HG03575 (cell line): ENCODE results near the gene METTL24.
A peak's percentile ranks its signal among the peaks of the same experiment; 100 is the strongest.

Experiments used
- ATAC-seq: cut with Tn5 transposase; IDR thresholded peaks from one replicate; pipeline ENCODE4 v1.9.1; 2021; ENCODE audit not compliant: unreplicated experiment, insufficient number of reproducible peaks, low FRiP score; ENCODE audit errors: extremely low read depth

METTL24 gene

GRCh38 chr6:110233770-110234374 lies 124.3 kb downstream of the METTL24 start:
- ATAC-seq: peak; percentile 87

GRCh38 chr6:110232450-110232849 lies 125.7 kb downstream of the METTL24 start:
- no peak for ATAC-seq

- no peak for ATAC-seq
These were observed 131.9 kb downstream of the METTL24 start for GRCh38 chr6:110226261-110226660.

- no peak for ATAC-seq
These were observed 136.4 kb downstream of the METTL24 start for GRCh38 chr6:110221738-110222137.

DNA sequence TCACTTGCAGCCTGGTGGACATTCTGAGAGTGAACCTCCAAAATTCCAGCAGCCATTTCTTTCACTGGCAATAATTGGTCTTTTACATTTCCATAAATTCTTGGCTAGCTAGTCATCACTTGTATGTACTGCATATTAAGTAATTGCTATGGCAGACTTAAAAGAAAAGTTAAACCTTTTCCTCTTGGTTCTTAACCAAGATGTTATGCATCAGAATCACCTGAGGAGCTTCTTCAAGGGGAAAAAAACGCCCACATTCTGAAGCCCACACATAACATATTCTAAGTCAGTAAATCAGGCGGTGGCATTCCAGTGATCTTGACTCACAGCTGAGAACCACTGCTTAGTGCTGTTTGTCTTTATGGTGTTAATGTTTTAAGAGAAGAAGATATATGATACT lies 140.9 kb downstream of the METTL24 start:
- ATAC-seq: no peak

DNA sequence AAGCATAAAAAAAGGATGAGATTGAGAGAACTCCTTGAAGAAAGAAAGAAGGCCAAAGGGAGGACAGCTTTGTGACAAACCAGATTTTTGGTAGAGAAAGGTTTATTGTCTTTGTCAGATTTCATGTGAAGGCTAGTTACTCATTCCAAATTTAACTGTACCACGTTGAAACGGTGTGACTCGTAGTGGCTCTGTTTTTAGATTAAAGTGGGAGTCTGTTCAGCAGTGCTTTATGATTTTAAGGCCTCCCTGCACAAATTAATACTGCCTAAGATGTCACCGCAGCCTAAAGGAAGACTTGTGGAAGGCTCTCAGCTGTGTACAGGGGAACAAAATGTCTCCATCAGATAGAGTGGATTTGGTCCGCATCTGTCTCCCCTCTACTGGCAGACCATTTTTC lies 142.0 kb downstream of the METTL24 start:
- no peak for ATAC-seq

DNA sequence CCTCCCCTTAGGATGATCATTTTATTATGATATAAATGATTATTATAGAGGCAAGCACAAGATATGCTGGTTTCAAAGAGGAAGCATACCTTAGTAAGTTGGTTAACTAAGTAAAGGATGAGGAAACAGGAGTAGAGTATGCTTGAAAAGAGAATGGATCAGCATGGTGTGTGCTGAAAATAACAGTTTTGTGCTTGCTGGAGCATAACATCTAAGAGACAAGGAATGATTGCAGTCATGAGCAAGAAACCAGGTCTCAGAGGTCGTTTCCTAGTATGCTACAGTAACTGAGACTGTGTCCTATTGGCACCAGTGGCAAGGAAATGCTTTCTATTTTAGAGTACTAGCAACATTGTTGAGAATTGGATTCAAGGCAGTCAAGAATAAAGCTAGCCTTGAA lies 143.8 kb downstream of the METTL24 start:
- ATAC-seq: no peak

DNA sequence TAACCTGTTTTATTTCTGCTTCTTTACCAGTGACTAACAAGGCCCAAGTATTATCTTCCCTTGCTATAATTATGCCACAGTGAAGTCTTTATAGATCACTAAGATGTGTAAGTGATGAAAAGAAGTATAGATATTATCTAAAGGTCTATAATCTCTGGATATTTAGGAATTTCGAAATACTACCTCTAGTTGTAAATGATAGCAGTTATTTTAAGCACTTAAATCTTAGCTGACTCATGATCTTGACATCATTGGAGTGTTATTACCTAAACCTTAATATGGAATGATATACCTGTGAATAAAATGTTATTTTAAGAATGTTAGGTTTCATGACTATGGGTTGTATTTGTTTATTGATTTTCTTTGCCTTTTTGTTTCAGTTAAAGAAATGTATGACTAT lies 146.4 kb downstream of the METTL24 start:
- ATAC-seq: no peak

- no peak for ATAC-seq
These were observed 150.5 kb downstream of the METTL24 start for GRCh38 chr6:110207652-110208051.

- ATAC-seq: no peak
These were observed 156.8 kb downstream of the METTL24 start for GRCh38 chr6:110201151-110201884.

- no peak for ATAC-seq
These were observed 159.6 kb downstream of the METTL24 start for GRCh38 chr6:110198561-110198960.

DNA sequence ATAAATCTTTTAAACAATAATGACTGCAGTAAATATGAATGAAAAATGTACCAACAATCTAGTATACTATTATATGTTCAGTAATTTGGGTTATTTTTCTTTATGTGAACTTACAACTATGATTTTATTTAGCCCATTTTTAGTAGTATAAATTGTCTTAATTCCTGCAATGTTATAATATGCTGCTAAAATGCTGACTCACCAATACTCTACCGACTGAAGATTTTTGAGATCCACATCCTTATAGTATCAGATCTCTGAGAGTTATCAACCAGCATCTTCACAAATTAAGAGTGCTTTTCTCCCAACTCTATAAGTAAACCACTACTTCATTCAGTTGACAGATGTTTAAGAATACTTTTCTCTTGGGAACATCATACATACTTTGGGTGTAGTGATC lies 161.3 kb downstream of the METTL24 start:
- no peak for ATAC-seq

DNA sequence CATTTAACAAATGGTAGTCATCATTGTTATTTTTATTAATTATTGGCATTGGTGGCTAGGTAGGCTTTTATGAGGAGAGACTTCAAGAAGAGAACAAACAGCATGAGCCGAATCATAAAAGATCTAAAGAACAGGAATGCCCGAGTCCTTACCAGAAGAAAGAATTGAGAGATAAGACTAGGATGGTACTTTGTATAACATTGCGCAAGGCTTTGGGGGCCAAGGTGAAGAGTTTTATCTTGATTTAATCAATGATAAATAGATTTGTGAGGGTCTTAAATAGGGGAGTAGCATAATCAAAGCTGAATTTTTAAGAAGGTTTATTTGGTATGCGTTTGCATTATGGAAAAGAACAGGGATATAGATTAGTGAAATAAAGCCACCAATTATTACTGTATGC lies 162.5 kb downstream of the METTL24 start:
- no peak for ATAC-seq
